DND-41 (cell line): ENCODE results near the gene LTBR.

ENCODE experiments used
- ATAC-seq: fragments of 200-7000 bp; cut with Tn5 transposase; 3 replicates; pipeline ENCODE4 v1.9.1; 2021; ENCODE audit warnings: low read depth; ENCODE audit not compliant: insufficient read depth
- DNase-seq: peaks from one replicate; pipeline ENCODE4 v3.0.0-alpha.2; 2020
- H2AFZ ChIP-seq: 2 replicates; pipeline ENCODE4 v1.6.0; 2012; ENCODE audit warnings: low read depth, low read length
- H3K27ac ChIP-seq: 2 replicates; pipeline ENCODE4 v1.5.1; 2012; ENCODE audit warnings: low read length, inconsistent platforms
- H3K27me3 ChIP-seq: fragments of 200-600 bp; sonication (generic); 2 replicates; pipeline ENCODE4 v1.6.0; 2012; ENCODE audit warnings: low read length, mild to moderate bottlenecking, inconsistent platforms; ENCODE audit not compliant: insufficient read depth, poor library complexity
- H3K36me3 ChIP-seq: 2 replicates; pipeline ENCODE4 v1.5.1; 2012; ENCODE audit warnings: low read length, inconsistent platforms; ENCODE audit not compliant: insufficient read depth
- H3K4me1 ChIP-seq: 2 replicates; pipeline ENCODE4 v1.5.1; 2012; ENCODE audit warnings: mild to moderate bottlenecking, low read length; ENCODE audit not compliant: insufficient read depth
- H3K4me2 ChIP-seq: 2 replicates; pipeline ENCODE4 v1.6.0; 2012; ENCODE audit warnings: mild to moderate bottlenecking, moderate library complexity, low read length, inconsistent platforms; ENCODE audit not compliant: insufficient read depth
- H3K4me3 ChIP-seq, 2 experiments: fragments of 200-600 bp in 1 of 2; shearing (Covaris generic) in 1 of 2; 2 replicates each; pipeline ENCODE4 v1.5.1; 2012 to 2016; ENCODE audit warnings: inconsistent platforms in 2 of 2, low read length in 2 of 2, mild to moderate bottlenecking in 2 of 2, low read depth in 1 of 2, moderate library complexity in 1 of 2
- H3K79me2 ChIP-seq: 2 replicates; pipeline ENCODE4 v1.6.0; 2012; ENCODE audit warnings: low read length, inconsistent platforms; ENCODE audit not compliant: insufficient read depth
- H3K9ac ChIP-seq: 2 replicates; pipeline ENCODE4 v1.6.0; 2012; ENCODE audit warnings: low read depth, mild to moderate bottlenecking, inconsistent platforms, low read length, moderate library complexity
- H3K9me3 ChIP-seq: 2 replicates; pipeline ENCODE4 v1.5.1; 2012; ENCODE audit warnings: low read length, moderate library complexity, mild to moderate bottlenecking, inconsistent platforms; ENCODE audit not compliant: insufficient read depth, severe bottlenecking
- H4K20me1 ChIP-seq: 2 replicates; pipeline ENCODE4 v1.6.0; 2012; ENCODE audit warnings: low read length; ENCODE audit not compliant: insufficient read depth
- CTCF ChIP-seq: IDR thresholded peaks from 2 replicates; pipeline ENCODE4 v1.5.1; 2012; ENCODE audit warnings: borderline replicate concordance, low read length, moderate library complexity, mild to moderate bottlenecking; ENCODE audit not compliant: poor library complexity, severe bottlenecking; ENCODE audit errors: extremely low read depth
- EZH2 ChIP-seq: IDR thresholded peaks from 3 replicates; pipeline ENCODE4 v1.6.1; 2012; ENCODE audit warnings: borderline replicate concordance, low read depth, mild to moderate bottlenecking, moderate library complexity, low read length, inconsistent platforms; ENCODE audit not compliant: severe bottlenecking

Gene LTBR

GRCh38 chr12:6355491-6356373 is 28.2 kb upstream of the LTBR start:
- H3K27ac ChIP-seq, result no peak overlapping the region
- no peak for DNase-seq
- no peaks in the 10 kb centered on the region for H3K4me1 ChIP-seq
- H3K4me2 ChIP-seq, result no peak overlapping the region
- no peak overlapping the region for H3K9ac ChIP-seq
- no peaks in the 10 kb centered on the region for H3K79me2 ChIP-seq
- TF ChIP-seq CTCF (peak; percentile 16), EZH2 (no peak)
- H2AFZ ChIP-seq, result no peak overlapping the region
- H3K27me3 ChIP-seq, result no peaks in the 10 kb centered on the region
- H3K36me3 ChIP-seq, result no peaks in the 10 kb centered on the region
- H3K9me3 ChIP-seq, result no peaks in the 10 kb centered on the region
- H4K20me1 ChIP-seq, result no peaks in the 10 kb centered on the region
- no peak for ATAC-seq
- no peak overlapping the region for H3K4me3 ChIP-seq

GRCh38 chr12:6356374-6356820 is 27.6 kb upstream of the LTBR start:
- Histone ChIP-seq H3K36me3 (no peaks in the 10 kb centered on the region), H3K27ac (no peak overlapping the region), H3K9ac (no peak overlapping the region), H3K4me3 (no peak overlapping the region), H3K79me2 (no peaks in the 10 kb centered on the region), H3K9me3 (no peaks in the 10 kb centered on the region), H3K4me2 (no peak overlapping the region), H4K20me1 (no peaks in the 10 kb centered on the region), H2AFZ (no peak overlapping the region), H3K4me1 (no peaks in the 10 kb centered on the region), H3K27me3 (no peaks in the 10 kb centered on the region)
- no peak for ATAC-seq
- no peak for TF ChIP-seq CTCF
- no peak for TF ChIP-seq EZH2
- no peak for DNase-seq

- Histone ChIP-seq H2AFZ (no peak overlapping the region), H3K9me3 (no peaks in the 10 kb centered on the region), H3K4me1 (no peaks in the 10 kb centered on the region), H3K27ac (no peak overlapping the region), H3K79me2 (no peaks in the 10 kb centered on the region), H3K9ac (no peak overlapping the region), H3K36me3 (no peaks in the 10 kb centered on the region), H4K20me1 (no peaks in the 10 kb centered on the region), H3K4me2 (no peak overlapping the region), H3K4me3 (no peak overlapping the region), H3K27me3 (no peaks in the 10 kb centered on the region)
- ATAC-seq (no peak), DNase-seq (no peak)
- TF ChIP-seq EZH2 (no peak), CTCF (no peak)
These were observed 25.1 kb upstream of the LTBR start for GRCh38 chr12:6358881-6359280.
